ENCODE data around the gene RAD51B.
"Not testable (repeated sequence)": the region's sequence is repeated elsewhere in the genome, so short reads cannot be mapped to it uniquely, and the experiment has no call there.

The RAD51B gene

DNA sequence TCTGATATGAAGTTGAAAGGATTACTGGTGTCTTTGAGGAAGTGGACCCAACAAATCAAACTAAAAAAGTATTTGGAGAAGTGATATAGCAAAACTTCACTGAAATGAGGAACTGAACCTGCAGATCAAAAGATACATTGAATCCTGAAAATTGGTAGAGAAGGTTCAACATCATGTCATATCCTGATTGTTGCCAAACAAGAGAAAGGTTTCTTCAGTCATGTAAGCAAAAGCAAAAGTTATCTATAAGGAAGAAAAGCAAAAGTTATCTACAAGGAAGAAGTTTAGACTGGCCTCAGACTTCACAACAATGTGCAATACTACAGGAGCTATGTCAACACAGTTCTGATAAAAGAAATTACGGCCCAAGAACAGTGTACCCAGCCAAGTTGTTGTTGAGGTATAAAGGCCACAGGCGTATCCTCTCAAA, 142.7 kb downstream of the RAD51B start:
- H3K4me1 Mint-ChIP-seq (ENCODE audit: low read depth): no peaks in the 10 kb centered on the region
- peaks cover 2% of the 10 kb centered on the region for H3K9me3 Mint-ChIP-seq
- H3K4me3 Mint-ChIP-seq: no peak overlapping the region
- H3K36me3 Mint-ChIP-seq (ENCODE audit: low read depth): peaks cover 3% of the 10 kb centered on the region
- no peaks in the 10 kb centered on the region for H3K27me3 Mint-ChIP-seq (ENCODE audit: low read depth)
- no peak overlapping the region for H3K27ac Mint-ChIP-seq

DNA sequence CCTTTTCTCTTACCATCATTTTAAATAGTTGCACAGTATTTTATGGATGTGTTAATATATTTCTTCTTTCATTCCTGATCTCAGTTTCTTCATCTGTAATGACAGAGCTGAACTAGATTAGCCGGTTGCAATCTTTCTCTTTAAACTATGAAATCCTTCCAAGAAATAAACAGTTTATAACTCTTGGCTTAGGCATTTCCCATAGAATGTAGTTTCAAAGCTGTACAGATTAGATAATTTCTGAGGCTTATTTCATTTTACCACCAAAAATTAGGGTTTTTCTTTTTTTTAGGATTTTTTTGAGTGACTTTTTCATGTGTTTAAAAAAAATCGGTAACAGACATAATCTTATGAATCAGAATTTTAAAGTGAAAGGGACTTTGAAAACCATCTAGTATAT, 144.0 kb downstream of the RAD51B start:
- H3K4me3 Mint-ChIP-seq: no peak overlapping the region
- H3K27me3 Mint-ChIP-seq (ENCODE audit: low read depth): no peaks in the 10 kb centered on the region
- peaks cover 3% of the 10 kb centered on the region for H3K36me3 Mint-ChIP-seq (ENCODE audit: low read depth)
- H3K27ac Mint-ChIP-seq: no peak overlapping the region
- H3K9me3 Mint-ChIP-seq: peaks cover 2% of the 10 kb centered on the region
- H3K4me1 Mint-ChIP-seq (ENCODE audit: low read depth): no peaks in the 10 kb centered on the region

DNA sequence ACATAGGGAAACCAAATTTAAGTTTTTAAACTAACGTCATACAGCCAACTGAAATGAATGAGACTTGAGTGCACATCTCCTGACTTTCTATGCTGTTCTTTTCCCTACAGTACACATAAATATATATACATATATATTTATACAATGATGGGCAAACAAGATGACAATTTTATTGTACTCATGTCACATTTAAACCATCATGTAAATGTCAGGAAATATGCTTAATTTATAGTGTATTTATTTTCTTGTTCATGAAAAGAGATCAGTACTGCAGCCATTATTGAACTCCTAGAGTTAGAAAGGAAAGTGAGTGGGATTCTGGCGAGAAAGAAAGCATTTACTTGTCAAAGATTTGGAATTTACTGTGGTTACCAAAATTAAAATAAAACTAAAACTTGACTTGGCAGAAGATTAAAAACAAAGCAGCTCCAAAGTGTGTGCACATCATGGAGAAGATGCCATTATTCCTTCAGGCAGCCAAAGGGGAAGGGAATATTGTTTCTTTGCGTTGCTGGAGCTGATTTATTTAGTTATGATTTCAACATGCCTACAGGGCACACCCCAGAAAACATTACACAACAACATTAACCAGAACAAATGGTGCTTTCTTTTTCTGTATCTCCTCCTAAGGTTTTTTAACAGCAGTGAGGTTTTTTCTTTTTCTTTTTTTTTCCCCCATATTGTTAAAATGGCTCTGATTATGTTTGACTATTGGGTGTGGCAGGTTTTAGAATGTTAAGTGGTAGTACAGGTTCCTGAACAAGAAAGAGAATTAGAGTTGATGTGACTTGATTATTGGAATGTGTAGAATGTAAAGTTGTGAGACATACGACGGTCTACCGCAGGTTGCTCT, 144.6 kb downstream of the RAD51B start:
- no peak overlapping the region for H3K4me3 Mint-ChIP-seq

DNA sequence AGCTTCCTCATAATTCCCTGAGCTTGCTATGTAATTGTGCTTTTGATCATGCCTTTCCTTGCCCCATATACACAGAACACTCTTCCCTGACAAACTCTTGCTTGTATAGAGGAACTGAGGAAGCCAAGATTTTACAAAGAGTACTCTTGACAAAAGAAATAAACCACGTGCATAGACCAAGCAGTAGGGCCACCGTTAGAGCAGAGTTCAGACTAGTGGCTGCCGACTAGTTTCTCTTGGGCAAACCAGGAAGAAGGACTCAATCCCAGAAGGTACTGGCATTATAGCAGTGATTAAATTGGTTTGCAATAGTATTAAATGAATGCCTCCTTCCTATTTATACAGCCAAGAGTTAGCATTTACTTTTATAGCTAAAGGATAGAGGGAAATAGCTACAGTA, 146.1 kb downstream of the RAD51B start:
- Mint-ChIP-seq H3K36me3 (ENCODE audit: low read depth) (peaks cover 5% of the 10 kb centered on the region), H3K4me3 (no peak overlapping the region), H3K4me1 (ENCODE audit: low read depth) (no peaks in the 10 kb centered on the region), H3K9me3 (peaks cover 2% of the 10 kb centered on the region), H3K27ac (no peak overlapping the region), H3K27me3 (ENCODE audit: low read depth) (no peaks in the 10 kb centered on the region)

More for the DNA sequence above, 144.6 kb downstream of the RAD51B start:
- H3K4me1 Mint-ChIP-seq (ENCODE audit: low read depth): no peaks in the 10 kb centered on the region
- H3K36me3 Mint-ChIP-seq (ENCODE audit: low read depth): peaks cover 5% of the 10 kb centered on the region
- H3K9me3 Mint-ChIP-seq: peaks cover 2% of the 10 kb centered on the region
- H3K27me3 Mint-ChIP-seq (ENCODE audit: low read depth): no peaks in the 10 kb centered on the region
- no peak overlapping the region for H3K27ac Mint-ChIP-seq

DNA sequence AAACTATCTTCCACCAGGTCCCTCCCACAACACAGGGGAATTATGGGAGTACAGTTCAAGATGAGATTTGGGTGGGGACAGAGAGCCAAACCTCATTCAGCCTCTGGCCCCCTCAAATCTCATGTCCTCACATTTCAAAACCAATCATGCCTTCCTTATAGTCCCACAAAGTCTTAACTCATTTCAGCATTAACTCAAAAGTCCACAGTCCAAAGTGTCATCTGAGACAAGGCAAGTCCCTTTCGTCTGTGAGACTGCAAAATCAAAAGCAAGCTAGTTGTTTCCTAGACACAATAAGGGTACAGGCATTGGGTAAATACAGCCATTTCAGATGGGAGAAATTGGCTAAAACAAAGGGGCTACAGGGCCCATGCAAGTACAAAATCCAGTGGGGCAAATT, 147.6 kb downstream of the RAD51B start:
- Mint-ChIP-seq H3K4me1 (ENCODE audit: low read depth) (no peaks in the 10 kb centered on the region), H3K4me3 (no peak overlapping the region), H3K27me3 (ENCODE audit: low read depth) (no peaks in the 10 kb centered on the region), H3K36me3 (ENCODE audit: low read depth) (peaks cover 5% of the 10 kb centered on the region), H3K27ac (no peak overlapping the region), H3K9me3 (peaks cover 2% of the 10 kb centered on the region)

DNA sequence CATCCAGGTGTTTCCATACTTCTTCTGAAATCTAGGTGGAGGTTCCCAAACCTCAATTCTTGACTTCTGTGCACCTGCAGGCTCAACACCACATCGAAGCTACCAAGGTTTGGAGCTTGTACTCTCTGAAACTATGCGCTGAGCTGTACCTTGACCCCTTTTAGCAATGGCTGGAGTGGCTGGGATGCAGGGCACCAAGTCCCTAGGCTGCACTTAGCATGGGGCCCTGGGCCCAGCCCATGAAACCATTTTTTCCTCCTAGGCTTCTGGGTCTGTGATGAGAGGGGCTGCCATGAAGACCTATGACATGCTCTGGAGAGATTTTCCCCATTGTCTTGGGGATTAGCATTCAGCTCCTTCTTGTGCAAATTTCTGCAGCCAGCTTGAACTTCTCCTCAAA, 148.4 kb downstream of the RAD51B start:
- not testable (repeated sequence) for H3K4me3 Mint-ChIP-seq; H3K4me1 Mint-ChIP-seq (ENCODE audit: low read depth); H3K27me3 Mint-ChIP-seq (ENCODE audit: low read depth); H3K9me3 Mint-ChIP-seq; H3K36me3 Mint-ChIP-seq (ENCODE audit: low read depth); H3K27ac Mint-ChIP-seq

DNA sequence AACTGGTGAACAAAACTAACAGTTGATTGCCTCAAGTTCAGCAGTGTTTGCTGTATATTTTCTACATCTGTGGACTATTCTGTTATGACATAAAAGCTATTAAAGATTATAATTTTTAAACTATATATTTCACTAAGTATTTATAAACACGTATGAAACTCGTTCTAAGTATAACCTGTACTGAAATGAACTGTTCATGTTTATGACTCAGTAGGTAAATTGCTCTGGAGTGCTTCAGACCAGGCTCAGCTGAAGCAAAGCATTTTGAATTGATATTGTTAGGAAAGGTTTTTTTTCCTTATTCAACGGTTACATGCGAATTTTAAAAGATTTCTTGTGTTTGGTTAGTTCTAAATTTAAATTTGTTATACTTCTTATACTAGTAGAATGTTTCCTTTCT, 151.3 kb downstream of the RAD51B start:
- Mint-ChIP-seq H3K27me3 (ENCODE audit: low read depth) (no peaks in the 10 kb centered on the region), H3K9me3 (peaks cover 2% of the 10 kb centered on the region), H3K4me1 (ENCODE audit: low read depth) (no peaks in the 10 kb centered on the region), H3K27ac (no peak overlapping the region), H3K36me3 (ENCODE audit: low read depth) (peaks cover 5% of the 10 kb centered on the region), H3K4me3 (no peak overlapping the region)

DNA sequence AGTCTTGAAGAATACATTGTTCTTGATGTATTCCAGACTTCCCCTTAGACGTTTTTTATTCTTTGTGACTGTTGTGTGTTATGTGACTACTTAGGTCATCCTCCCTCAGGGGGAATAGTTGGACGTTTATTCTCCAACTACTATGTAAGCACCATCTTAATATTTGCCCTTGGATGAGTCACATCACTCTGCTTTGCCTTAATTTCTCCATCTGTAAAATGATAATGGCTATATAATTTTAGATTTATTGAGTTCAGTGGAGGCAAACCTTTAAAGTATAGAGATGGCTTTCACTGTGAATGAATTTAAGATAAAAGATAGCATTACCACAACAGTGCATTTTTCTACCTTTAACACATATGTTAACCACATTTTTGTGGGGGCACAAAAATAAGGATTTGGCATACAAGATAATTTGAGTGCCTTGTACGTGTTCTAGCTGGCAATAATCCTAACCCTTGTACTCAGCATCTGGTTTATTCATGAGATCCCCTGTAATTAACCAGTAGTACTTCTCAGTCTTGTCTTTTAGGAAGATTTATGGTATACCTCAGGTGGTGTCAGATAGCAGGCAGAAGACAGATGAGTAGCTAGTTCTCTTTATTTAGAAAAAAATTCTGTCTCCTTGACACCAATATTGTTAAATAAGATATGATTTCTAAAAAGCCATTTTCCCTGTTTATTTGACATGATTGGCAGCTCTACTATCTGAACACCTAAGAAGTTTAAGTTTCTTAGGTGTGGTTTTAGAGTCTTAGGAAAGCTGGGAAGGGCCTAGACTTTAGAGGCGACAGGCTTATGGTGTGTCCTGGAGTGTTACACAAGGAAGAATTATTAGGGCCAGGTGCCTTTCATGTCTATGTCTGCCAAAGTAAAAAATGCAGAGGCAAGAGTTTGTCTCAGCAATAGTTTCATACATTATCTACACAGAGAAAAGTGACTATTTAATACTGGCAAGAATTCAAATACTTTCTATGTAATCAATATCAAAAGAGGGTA, 152.3 kb downstream of the RAD51B start:
- Mint-ChIP-seq H3K4me1 (ENCODE audit: low read depth) (no peaks in the 10 kb centered on the region), H3K27ac (no peak overlapping the region), H3K36me3 (ENCODE audit: low read depth) (peaks cover 5% of the 10 kb centered on the region), H3K9me3 (no peaks in the 10 kb centered on the region), H3K27me3 (ENCODE audit: low read depth) (no peaks in the 10 kb centered on the region), H3K4me3 (no peak overlapping the region)

DNA sequence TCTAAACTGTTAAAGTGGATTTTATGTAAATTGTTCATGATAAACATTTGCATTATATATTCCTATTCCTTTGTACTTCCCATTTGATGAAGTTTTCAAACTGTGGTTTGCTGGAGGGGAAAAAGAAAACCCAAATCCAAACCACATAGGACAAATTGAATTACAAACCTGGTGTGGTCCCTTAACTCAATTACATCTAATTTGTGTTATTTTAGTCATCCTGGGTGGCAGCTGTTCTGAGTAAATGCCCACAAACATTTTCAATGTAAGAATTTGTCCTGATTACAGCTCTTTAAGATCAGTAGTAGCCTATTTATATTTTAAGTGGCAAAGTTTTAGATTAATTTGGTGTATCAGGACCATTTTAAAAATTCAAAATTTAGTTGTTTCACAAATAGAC, 153.9 kb downstream of the RAD51B start:
- Mint-ChIP-seq H3K27me3 (ENCODE audit: low read depth) (no peaks in the 10 kb centered on the region), H3K4me1 (ENCODE audit: low read depth) (no peaks in the 10 kb centered on the region), H3K4me3 (no peak overlapping the region), H3K36me3 (ENCODE audit: low read depth) (peaks cover 5% of the 10 kb centered on the region), H3K9me3 (no peaks in the 10 kb centered on the region), H3K27ac (no peak overlapping the region)

DNA sequence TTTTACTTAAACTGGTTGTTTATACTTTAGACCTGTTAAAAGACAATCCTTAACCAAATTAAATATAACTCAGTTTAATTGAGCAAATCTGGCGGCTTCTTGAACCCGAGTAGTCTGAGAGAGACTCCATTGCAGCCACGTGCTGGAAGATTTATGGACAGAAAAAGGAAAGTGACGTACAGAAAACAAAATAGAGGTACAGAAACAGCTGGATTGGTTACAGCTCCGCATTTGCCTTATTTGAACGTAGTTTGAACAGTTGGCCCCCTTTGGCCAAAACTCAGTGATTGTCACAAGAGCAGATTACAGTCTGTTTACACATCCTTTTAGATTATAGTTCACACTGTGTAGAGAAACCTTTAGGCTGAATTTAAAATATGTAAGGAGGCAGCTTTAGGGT, 155.9 kb downstream of the RAD51B start:
- no peaks in the 10 kb centered on the region for H3K27me3 Mint-ChIP-seq (ENCODE audit: low read depth)
- no peaks in the 10 kb centered on the region for H3K9me3 Mint-ChIP-seq
- no peaks in the 10 kb centered on the region for H3K4me1 Mint-ChIP-seq (ENCODE audit: low read depth)
- no peak overlapping the region for H3K27ac Mint-ChIP-seq
- H3K4me3 Mint-ChIP-seq: no peak overlapping the region
- peaks cover 2% of the 10 kb centered on the region for H3K36me3 Mint-ChIP-seq (ENCODE audit: low read depth)

DNA sequence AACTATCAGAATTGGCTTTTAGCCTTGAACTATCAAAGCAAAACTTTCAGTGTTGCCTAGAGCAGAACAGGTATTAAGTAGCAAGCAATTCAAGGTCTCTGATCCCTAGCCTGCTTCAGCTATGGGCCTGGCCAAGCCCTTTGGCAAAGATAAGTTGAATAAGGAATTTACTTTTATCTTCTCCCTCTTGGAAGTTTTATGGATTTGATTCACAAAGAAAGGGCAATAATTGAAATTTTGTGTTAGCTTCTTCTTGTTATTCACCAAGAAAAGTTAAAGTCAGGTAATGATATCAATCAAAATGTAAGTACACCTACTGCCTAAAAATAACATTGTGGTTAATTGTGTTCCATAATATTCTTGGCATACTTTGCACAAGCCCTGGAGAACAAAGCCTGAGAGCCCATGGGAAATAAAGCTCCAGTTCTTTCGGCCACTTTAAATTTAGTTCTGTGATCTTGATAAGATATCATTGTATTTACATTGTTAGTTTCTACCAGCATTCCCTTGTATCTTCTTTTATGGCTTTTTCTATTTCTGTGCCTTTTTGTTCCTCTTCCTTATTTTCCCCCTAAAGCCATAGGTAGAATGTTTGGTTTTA, 158.0 kb downstream of the RAD51B start:
- Mint-ChIP-seq H3K27me3 (ENCODE audit: low read depth) (no peaks in the 10 kb centered on the region), H3K9me3 (no peaks in the 10 kb centered on the region), H3K27ac (no peak overlapping the region), H3K36me3 (ENCODE audit: low read depth) (peaks cover 2% of the 10 kb centered on the region), H3K4me3 (no peak overlapping the region), H3K4me1 (ENCODE audit: low read depth) (no peaks in the 10 kb centered on the region)

DNA sequence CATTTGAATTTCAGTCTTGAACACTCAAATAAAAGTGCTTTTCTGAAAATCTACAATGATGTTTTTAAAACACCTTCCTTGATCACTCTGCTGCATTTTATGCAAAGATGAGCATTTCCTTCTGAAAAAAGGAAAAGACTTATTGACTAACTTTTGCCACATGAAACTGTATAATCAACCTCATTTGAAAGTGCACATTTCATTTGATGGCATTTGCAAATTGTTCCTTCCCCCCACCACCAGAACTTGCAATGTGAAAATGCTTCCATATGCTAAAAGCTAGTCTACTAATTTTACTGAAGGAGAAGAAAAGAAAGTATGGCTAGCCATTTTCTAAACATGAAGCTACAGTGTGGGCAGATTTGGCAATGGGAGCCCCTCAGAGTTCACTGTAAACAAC, 159.2 kb downstream of the RAD51B start:
- no peaks in the 10 kb centered on the region for H3K4me1 Mint-ChIP-seq (ENCODE audit: low read depth)
- no peaks in the 10 kb centered on the region for H3K9me3 Mint-ChIP-seq
- H3K36me3 Mint-ChIP-seq (ENCODE audit: low read depth): peaks cover 2% of the 10 kb centered on the region
- H3K27ac Mint-ChIP-seq: no peak overlapping the region
- no peaks in the 10 kb centered on the region for H3K27me3 Mint-ChIP-seq (ENCODE audit: low read depth)
- no peak overlapping the region for H3K4me3 Mint-ChIP-seq

DNA sequence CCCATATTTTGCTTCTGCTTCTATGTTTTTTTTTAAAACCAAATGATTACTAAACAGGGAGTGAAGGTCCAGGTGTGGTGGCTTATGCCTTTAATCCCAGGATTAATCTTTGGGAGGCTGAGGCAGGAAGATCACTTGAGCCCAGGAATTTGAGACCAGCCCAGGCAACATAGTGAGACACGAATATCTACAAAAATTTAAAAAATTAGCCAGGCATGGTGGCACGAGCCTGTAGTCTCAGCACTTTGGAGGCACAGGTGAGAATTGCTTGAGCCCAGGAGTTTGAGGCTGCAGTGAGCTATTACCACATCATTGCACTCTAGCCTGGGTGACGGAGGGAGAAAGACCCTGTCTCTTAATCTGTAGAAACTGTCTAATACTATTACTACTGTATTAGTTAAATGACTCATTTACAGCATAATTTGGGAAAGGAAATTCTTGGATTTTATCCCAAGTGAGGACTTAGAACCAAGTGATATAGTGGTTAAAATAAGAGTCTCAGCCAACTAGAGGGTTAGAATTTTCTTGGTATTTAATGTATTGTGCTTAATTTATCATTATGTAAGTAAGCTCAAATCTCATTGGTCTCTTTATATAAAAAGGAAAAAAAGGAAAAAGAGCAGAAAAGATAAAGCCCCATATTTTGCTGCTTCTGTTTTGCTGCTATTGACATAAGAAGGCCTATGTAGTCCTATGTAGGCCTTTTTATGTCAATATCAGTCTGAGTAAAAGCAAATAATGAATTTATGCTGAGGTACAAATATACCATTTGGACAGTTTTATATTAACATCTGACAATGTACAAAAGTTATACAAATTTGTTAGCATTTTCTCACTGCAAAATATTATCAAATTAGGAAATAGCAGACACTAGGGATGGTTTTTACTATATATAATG, 163.4 kb downstream of the RAD51B start:
- Mint-ChIP-seq H3K36me3 (ENCODE audit: low read depth) (no peaks in the 10 kb centered on the region), H3K9me3 (no peaks in the 10 kb centered on the region), H3K4me3 (no peak overlapping the region), H3K4me1 (ENCODE audit: low read depth) (no peaks in the 10 kb centered on the region), H3K27me3 (ENCODE audit: low read depth) (no peaks in the 10 kb centered on the region), H3K27ac (no peak overlapping the region)

DNA sequence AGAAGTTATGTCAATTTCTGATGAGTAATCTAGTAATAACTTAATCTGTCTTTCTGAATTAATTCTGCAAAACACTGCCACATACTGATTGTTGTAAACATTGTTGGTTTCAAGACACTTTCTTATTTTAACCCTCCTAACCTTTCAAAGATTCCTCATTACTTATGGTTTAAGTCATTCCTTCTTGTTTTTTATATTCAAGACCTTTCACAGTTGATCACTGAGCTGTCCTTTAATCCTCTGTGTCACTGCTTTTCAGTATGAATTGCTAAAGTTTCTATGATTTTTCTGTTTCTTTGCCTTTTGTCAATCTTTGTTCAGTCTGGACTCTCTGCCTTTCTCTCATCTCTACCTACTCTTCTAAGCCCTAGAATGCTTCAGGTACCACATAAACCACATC, 164.7 kb downstream of the RAD51B start:
- Mint-ChIP-seq H3K4me1 (ENCODE audit: low read depth) (no peaks in the 10 kb centered on the region), H3K27ac (no peak overlapping the region), H3K36me3 (ENCODE audit: low read depth) (no peaks in the 10 kb centered on the region), H3K4me3 (no peak overlapping the region), H3K9me3 (no peaks in the 10 kb centered on the region), H3K27me3 (ENCODE audit: low read depth) (no peaks in the 10 kb centered on the region)

Data from T-helper 1 cell treated with Interleukin-12 subunit alpha and Interleukin-12 subunit beta and Interleukin-4 antibody, amounts not matched to agents 30 μg/mL and 1 μg/mL, for 36 hours (primary cell).